Sigmoid colon (tissue), 3 donors: ENCODE data around the gene TRPT1.

ENCODE experiments used
- CTCF ChIP-seq, 4 experiments: fragments of 450-650 bp in 3 of 4; fragments of 200-600 bp in 1 of 4; IDR thresholded peaks; one replicate each; pipeline ENCODE4 v1.5.1; 2016 to 2019; ENCODE audit warnings: antibody characterized with exemption in 4 of 4, mild to moderate bottlenecking in 3 of 4, moderate library complexity in 2 of 4
- POLR2A ChIP-seq, 2 donors: fragments of 450-650 bp; IDR thresholded peaks; one replicate each; pipeline ENCODE4 v1.6.1; 2016; ENCODE audit warnings: antibody characterized with exemption in 2 of 2, mild to moderate bottlenecking in 2 of 2, moderate library complexity in 2 of 2

GRCh38 chr11:64256300-64256699 lies 30.3 kb upstream of the TRPT1 start:
- TF ChIP-seq POLR2A (IDR thresholded peaks at IDR 0.05) = no peak
- TF ChIP-seq CTCF (IDR thresholded peaks at IDR 0.05) = no peak
